Endothelial cell of umbilical vein (primary cell): Measurements from ENCODE around the gene INPP4B. TPM values are rescaled to one million over a fixed set of nuclear protein-coding genes. Genes with fewer than 3 reads are reported as not detected.

Source experiments
- BruUV-seq: library from RNA; stranded (reverse); fragments of 400-500 nt; replicated peaks from 2 replicates; lab custom pipeline; 2021; lab: Mats Ljungman, UMichigan
- CTCF ChIA-PET: fragments of 300-600, 350-600 bp; sonication (Branson Sonifier 250); formaldehyde crosslinking; loops from one replicate; lab custom pipeline; 2021; ENCODE audit warnings: antibody characterized with exemption, inconsistent platforms; lab: Charles Lee
- POLR2A ChIA-PET: fragments of 300-600, 350-600 bp; sonication (Branson Sonifier 250); formaldehyde crosslinking; loops from one replicate; lab custom pipeline; 2021; ENCODE audit warnings: antibody characterized with exemption, inconsistent platforms; lab: Charles Lee
- DNase-seq: peaks from one replicate; pipeline ENCODE4 v3.0.0-alpha.2; 2011; ENCODE audit warnings: low read depth, low spot score
- FAIRE-seq: peaks from 2 replicates; lab custom pipeline; 2011; peaks lifted over from hg19 to GRCh38; lab: Jason Lieb, UNC
- H2AFZ ChIP-seq: 2 replicates; pipeline ENCODE4 v1.6.0; 2012; ENCODE audit warnings: low read depth, low read length, control low read depth, inconsistent platforms
- H3K27ac ChIP-seq: 2 replicates; pipeline ENCODE4 v1.5.1; 2011; ENCODE audit warnings: low read depth, mild to moderate bottlenecking, control low read depth, low read length, moderate library complexity; ENCODE audit not compliant: insufficient read depth
- H3K27me3 ChIP-seq, 2 experiments: 2 replicates each; pipeline versions ENCODE4 v1.6.0 to v1.6.1; 2011; ENCODE audit warnings: low read length in 2 of 2, mixed read lengths in 1 of 2; ENCODE audit not compliant: control insufficient read depth in 2 of 2, insufficient read depth in 2 of 2
- H3K36me3 ChIP-seq, 2 experiments: 2 replicates in 1 of 2; 3 replicates in 1 of 2; pipeline ENCODE4 v1.5.1; 2011; ENCODE audit warnings: low read length in 2 of 2, mild to moderate bottlenecking in 1 of 2, moderate library complexity in 1 of 2; ENCODE audit not compliant: control insufficient read depth in 2 of 2, insufficient read depth in 2 of 2; ENCODE audit errors: extremely low read depth in 1 of 2
- H3K4me1 ChIP-seq: 3 replicates; pipeline ENCODE4 v1.5.1; 2011; ENCODE audit warnings: mild to moderate bottlenecking, low read length; ENCODE audit not compliant: control insufficient read depth, insufficient read depth; ENCODE audit errors: extremely low read depth
- H3K4me2 ChIP-seq: 2 replicates; pipeline ENCODE4 v1.6.1; 2011; ENCODE audit warnings: low read length, control low read depth, mixed read lengths; ENCODE audit not compliant: insufficient read depth
- H3K4me3 ChIP-seq, 3 experiments: fragments of 200-600 bp in 1 of 3; sonication (generic), shearing (Covaris generic) in 1 of 3; replicated peaks in 1 of 3; 2 replicates each; pipeline ENCODE4 v1.5.1; 2011 to 2016; ENCODE audit warnings: control low read depth in 3 of 3, low read length in 3 of 3, mild to moderate bottlenecking in 2 of 3, inconsistent platforms in 1 of 3, low read depth in 1 of 3, moderate library complexity in 1 of 3; ENCODE audit not compliant: insufficient read depth in 1 of 3
- H3K79me2 ChIP-seq: 2 replicates; pipeline ENCODE4 v1.6.0; 2012; ENCODE audit warnings: low read length, inconsistent platforms; ENCODE audit not compliant: control insufficient read depth, insufficient read depth
- H3K9ac ChIP-seq: replicated peaks from 2 replicates; pipeline ENCODE3; 2011; ENCODE audit warnings: low read length, control low read depth; ENCODE audit not compliant: insufficient read depth; ENCODE audit errors: extremely low read depth
- H3K9me1 ChIP-seq: replicated peaks from 3 replicates; pipeline ENCODE4 v1.6.0; 2011; ENCODE audit warnings: mild to moderate bottlenecking, low read length; ENCODE audit not compliant: control insufficient read depth, insufficient read depth; ENCODE audit errors: extremely low read depth
- H3K9me3 ChIP-seq: replicated peaks from 2 replicates; pipeline ENCODE4 v1.5.1; 2012; ENCODE audit warnings: low read length, inconsistent platforms; ENCODE audit not compliant: control insufficient read depth, insufficient read depth
- H4K20me1 ChIP-seq: replicated peaks from 2 replicates; pipeline ENCODE3; 2011; ENCODE audit warnings: mild to moderate bottlenecking, low read length; ENCODE audit not compliant: control insufficient read depth, insufficient read depth; ENCODE audit errors: extremely low read depth
- CTCF ChIP-seq, 2 donors: IDR thresholded peaks; 1 replicate in 1 of 2; 2 replicates in 1 of 2; pipeline ENCODE4 v1.5.1; 2011; ENCODE audit warnings: low read length in 2 of 2, mild to moderate bottlenecking in 2 of 2, moderate library complexity in 2 of 2, control low read depth in 1 of 2, inconsistent platforms in 1 of 2, low read depth in 1 of 2; ENCODE audit not compliant: insufficient read depth in 1 of 2; ENCODE audit errors: extremely low read depth in 1 of 2
- EZH2 ChIP-seq: IDR thresholded peaks from 2 replicates; pipeline ENCODE4 v1.6.1; 2012; ENCODE audit warnings: borderline replicate concordance, low read depth, mild to moderate bottlenecking, moderate library complexity, low read length, inconsistent platforms; ENCODE audit not compliant: severe bottlenecking
- FOS ChIP-seq: IDR thresholded peaks from 2 replicates; pipeline ENCODE4 v1.6.1; 2011; ENCODE audit warnings: mild to moderate bottlenecking, low read length, moderate library complexity, borderline replicate concordance; ENCODE audit not compliant: insufficient read depth
- GATA2 ChIP-seq: IDR thresholded peaks from 2 replicates; pipeline ENCODE4 v1.7.0; 2011; ENCODE audit warnings: low read depth, mild to moderate bottlenecking, moderate library complexity, mixed read lengths, low read length; ENCODE audit not compliant: insufficient read length, insufficient read depth
- JUN ChIP-seq: IDR thresholded peaks from 2 replicates; pipeline ENCODE4 v1.6.1; 2011; ENCODE audit warnings: borderline replicate concordance, low read depth; ENCODE audit not compliant: insufficient read length, insufficient read depth
- MYC ChIP-seq: IDR thresholded peaks from one replicate; pipeline ENCODE4 v1.6.1; 2011; ENCODE audit warnings: mild to moderate bottlenecking, low read depth, low read length
- POLR2A ChIP-seq: IDR thresholded peaks from 2 replicates; pipeline ENCODE4 v1.6.1; 2012; ENCODE audit warnings: low read depth, mild to moderate bottlenecking, control low read depth, low read length
- POLR2AphosphoS5 ChIP-seq: IDR thresholded peaks from 2 replicates; pipeline ENCODE4 v1.6.1; 2012; ENCODE audit warnings: low read depth, mild to moderate bottlenecking, control low read depth, low read length, moderate library complexity; ENCODE audit not compliant: insufficient read depth
- dilution Hi-C: fragments of 300-500 bp; cut with MboI; formaldehyde crosslinking; loops from one replicate; pipeline ENCODE4 v1.15.0; 2019; ENCODE audit warnings: low sequenced_read_pairs; ENCODE audit not compliant: extremely low pct_ligation_motif_present
- intact Hi-C: fragments of 100-400 bp; cut with micrococcal nuclease; formaldehyde crosslinking; loops from one replicate; pipeline ENCODE4 v1.10.0; 2022
- polyA plus RNA-seq, 4 experiments: library from polyadenylated mRNA; depleted of rRNA in 3 of 4; stranded (reverse) in 3 of 4; unstranded in 1 of 4; fragments of >200 nt; gene quantifications; 2 replicates each; pipeline versions ENCODE4 v1.2.1 to v1.2.3, GENCODE V29; 2011 to 2012; ENCODE audit warnings: missing spikeins in 1 of 4
- total RNA-seq: library from RNA; stranded (reverse); gene quantifications from 2 replicates; pipeline ENCODE4 v1.2.3, GENCODE V29; 2021
- TF ChIP-seq, protein P1 (sequence below): IDR thresholded peaks from 2 replicates; pipeline ENCODE4 v1.6.1; 2011; ENCODE audit not compliant: insufficient read depth, insufficient read length

INPP4B gene
- total and polyA plus RNA-seq, 2 donors (not counting 3 experiments of a cell fraction or from before 2014, with no cell fraction given) = 0.41 to 3.1 TPM

GRCh38 chr4:142832022-142832421 is 14.1 kb downstream of the INPP4B start:
- Histone ChIP-seq H2AFZ (no peak overlapping the region), H3K79me2 (no peaks in the 10 kb centered on the region), H3K4me3 (no peak overlapping the region), H4K20me1 (no peaks in the 10 kb centered on the region), H3K4me1 (no peaks in the 10 kb centered on the region), H3K9ac (no peak overlapping the region), H3K9me3 (no peaks in the 10 kb centered on the region), H3K9me1 (no peaks in the 10 kb centered on the region), H3K27me3 (no peaks in the 10 kb centered on the region), H3K27ac (no peak overlapping the region), H3K4me2 (no peak overlapping the region), H3K36me3 (no peaks in the 10 kb centered on the region)
- BruUV-seq = no TSS peak
- DNase-seq (no peak), FAIRE-seq (no peak)
- ChIA-PET CTCF (interaction anchor here (0.8 kb wide), 1 partner anchor 10 kb away, joined by 3 read pairs; no protein-coding TSS in a partner anchor), POLR2A (no interaction called here)
- dilution Hi-C loops = no loop called here
- TF ChIP-seq JUN = no peak
- TF ChIP-seq, protein P1, sequence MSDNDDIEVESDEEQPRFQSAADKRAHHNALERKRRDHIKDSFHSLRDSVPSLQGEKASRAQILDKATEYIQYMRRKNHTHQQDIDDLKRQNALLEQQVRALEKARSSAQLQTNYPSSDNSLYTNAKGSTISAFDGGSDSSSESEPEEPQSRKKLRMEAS = no peak
- no peak for TF ChIP-seq MYC
- TF ChIP-seq EZH2 = no peak
- no peak for TF ChIP-seq GATA2
- no peak for TF ChIP-seq POLR2A
- no peak for TF ChIP-seq POLR2AphosphoS5
- no peak for TF ChIP-seq CTCF (IDR thresholded peaks at IDR 0.05; ENCODE audit: extremely low read depth in 1 of 2, insufficient read depth in 1 of 2, low read depth in 1 of 2, low read length in 2 of 2)
- no peak for TF ChIP-seq FOS
- intact Hi-C loops = no loop called here
